GM21447 (cell line): Measurements from ENCODE around the gene PPP2R5E.
A peak's percentile ranks its signal among the peaks of the same experiment; 100 is the strongest.

Experiments used
- ATAC-seq: cut with Tn5 transposase; IDR thresholded peaks from one replicate; pipeline ENCODE4 v1.9.1; 2021; ENCODE audit not compliant: unreplicated experiment

The PPP2R5E gene

DNA sequence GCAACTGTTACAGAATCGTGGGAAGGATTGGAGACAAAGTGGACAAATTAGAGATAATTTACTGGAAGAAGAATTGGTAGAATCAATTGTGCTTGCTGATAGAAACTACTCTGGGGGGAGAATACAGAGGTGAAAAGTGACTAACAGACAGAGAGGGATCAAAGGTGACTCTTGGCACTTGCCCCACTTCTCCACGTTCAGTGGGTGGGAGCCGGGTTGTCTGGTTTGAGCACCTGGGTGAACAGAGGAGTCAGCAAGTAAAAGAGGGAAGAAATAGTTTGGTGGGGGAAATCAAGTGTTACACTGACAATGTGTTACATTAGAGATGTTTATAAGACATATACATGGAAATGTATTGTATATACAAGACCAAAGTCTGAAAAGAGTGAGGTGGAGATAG lies 69.1 kb downstream of the PPP2R5E start:
- no peak for ATAC-seq

GRCh38 chr14:63472986-63473788 lies 70.0 kb downstream of the PPP2R5E start:
- ATAC-seq, result no peak

- ATAC-seq, result peak; percentile 87
These were observed 72.0 kb downstream of the PPP2R5E start for GRCh38 chr14:63470962-63471793.

GRCh38 chr14:63468294-63468693 lies 74.9 kb downstream of the PPP2R5E start:
- no peak for ATAC-seq

DNA sequence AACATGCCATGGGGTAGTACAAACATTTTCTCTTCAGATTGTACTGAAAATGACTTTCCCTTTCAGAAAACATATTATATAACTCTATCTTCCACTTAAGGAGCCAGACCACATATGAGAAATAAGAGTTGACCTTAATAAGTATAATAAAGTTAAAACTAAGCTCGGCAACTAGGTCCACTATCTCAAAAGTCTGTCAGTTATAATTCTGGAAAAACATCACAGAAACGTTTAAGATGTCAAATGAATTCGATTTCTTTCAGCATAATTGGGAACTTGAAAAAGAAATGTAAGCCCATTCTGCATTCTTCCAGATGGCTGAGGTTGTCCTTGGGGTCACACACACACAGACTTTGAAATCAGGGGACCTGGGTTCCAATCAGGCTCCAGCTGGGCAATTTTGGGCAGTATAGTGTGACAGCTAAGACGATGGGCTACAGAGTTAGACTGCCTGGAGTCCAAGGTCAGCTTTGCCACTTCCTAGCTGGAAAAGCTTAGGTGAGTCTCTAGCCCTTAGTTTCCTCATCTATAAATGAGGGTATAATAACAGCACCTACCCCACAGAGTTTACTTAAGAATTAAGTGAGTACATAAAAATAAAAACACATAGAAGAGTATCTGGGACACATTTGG lies 75.6 kb downstream of the PPP2R5E start:
- ATAC-seq, result no peak

- ATAC-seq, result no peak
These were observed 77.8 kb downstream of the PPP2R5E start for GRCh38 chr14:63465347-63465746.

DNA sequence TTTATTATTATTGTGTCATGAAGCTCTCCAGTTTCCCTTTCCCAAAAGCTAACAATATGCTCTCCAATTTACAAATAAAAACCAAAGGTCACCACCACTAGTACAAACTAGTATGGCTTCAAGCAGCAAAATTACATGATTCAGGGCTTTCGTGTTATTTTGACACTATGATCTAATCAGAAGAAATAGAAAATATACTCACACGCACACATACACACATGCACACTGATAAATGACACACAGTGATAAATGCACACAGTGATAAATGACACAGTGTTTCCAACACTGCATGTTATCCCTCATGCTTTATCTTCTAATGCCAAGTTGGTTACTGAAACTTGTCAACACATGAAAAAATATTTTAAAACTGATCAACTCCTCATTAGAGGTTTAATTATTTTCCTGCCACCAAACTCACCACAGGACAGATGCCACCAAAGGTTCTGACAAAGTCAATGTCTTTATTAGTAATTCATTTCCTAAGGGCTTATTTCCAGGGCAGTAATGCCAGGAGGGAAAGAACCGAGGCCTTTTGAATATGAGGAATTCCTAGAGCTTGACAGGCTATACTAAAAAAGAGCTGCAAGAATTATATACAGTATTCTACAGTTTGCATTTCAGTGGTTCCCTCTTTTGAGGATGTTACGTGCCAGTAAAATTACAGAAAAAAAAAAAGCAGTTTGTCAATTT lies 82.4 kb downstream of the PPP2R5E start:
- no peak for ATAC-seq

DNA sequence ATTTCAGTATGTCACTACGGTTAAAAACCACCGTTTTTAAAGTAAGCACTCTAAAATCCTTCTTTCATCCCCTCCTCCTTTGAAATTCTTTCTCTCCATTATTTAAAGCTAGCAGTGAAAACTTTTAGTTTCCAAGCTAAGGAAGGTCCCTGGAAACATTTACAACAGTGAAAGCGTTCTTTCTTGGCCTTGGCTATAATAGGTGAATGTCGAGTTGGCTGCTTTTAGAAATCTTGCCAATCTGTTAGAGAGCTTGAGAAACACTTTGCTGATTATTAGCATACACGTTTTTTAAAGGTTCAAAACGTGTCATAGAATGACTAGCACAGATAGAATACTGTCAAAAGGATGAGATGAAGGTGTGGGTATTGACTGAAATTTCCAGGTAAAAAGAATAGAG lies 83.4 kb downstream of the PPP2R5E start:
- ATAC-seq, result no peak

- no peak for ATAC-seq
These were observed 85.7 kb downstream of the PPP2R5E start for GRCh38 chr14:63457498-63457897.

GRCh38 chr14:63454863-63455622 lies 88.1 kb downstream of the PPP2R5E start:
- ATAC-seq, result peak; percentile 68

- ATAC-seq, result no peak
These were observed 88.7 kb downstream of the PPP2R5E start for GRCh38 chr14:63454436-63454835.

DNA sequence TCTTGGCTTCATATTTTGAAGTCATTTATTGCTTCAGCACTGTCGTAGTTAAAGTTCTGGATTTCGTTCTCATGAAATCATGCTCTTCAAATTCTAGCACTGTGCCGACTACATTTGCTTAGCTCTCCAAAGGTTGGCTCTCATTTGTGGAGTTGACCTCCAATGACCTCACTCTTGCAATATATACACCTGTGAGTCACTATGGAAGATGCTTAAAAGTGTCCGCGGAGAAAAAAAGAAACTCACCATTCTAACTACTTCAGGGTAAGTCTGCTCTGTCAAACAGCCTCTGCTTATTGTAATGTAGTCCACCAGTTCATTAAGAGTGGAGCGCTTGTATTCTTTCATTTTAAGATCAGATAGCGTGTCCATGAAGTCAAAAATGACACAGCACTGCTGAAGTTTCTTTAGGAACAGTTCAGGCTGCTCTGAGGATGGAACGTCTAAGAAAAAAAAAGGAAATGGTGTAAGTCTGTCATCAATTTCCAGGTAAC lies 89.7 kb downstream of the PPP2R5E start:
- no peak for ATAC-seq

- no peak for ATAC-seq
These were observed 90.4 kb downstream of the PPP2R5E start for GRCh38 chr14:63452796-63453195.

DNA sequence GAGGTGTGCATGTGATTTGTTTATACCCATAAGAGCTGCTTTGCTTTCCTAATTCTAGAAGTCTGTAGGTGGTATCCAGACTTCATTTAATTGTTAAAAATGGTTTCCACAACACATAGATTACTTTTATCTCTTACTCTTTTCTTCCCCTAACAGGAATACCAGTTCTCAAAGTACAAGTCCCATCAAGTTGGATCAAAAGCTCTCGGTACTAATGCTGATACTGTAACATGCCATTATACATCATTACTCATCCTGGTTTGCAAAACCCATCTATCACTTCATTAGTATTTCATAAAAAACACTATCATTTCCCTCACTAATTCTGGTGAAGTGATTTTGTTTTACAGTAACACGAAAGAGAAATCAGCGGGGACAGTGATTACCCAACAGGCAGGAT lies 94.3 kb downstream of the PPP2R5E start:
- ATAC-seq, result no peak

- ATAC-seq, result no peak
These were observed 98.6 kb downstream of the PPP2R5E start for GRCh38 chr14:63444588-63444987.

DNA sequence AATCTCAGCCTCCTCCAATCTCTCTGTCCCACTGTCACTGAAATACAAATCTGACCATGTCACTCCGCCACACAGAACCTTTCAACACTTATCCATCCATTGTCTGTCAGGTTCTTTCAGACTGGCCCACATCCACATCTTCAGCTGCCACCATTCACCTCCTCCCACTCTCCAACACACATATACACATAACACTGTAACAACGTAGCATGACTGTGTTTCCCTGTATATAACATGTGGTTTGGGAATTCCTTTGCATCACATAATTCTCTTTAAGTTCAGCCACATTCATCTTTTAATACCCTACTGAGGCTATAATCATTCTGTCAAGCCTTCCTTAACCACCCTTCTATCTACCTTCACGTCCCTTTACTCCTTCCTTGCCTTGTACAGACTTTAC lies 99.2 kb downstream of the PPP2R5E start:
- no peak for ATAC-seq

- no peak for ATAC-seq
These were observed 99.8 kb downstream of the PPP2R5E start for GRCh38 chr14:63443361-63443760.

- no peak for ATAC-seq
These were observed 105.0 kb downstream of the PPP2R5E start for GRCh38 chr14:63438065-63438757.

GRCh38 chr14:63436286-63437098 lies 106.7 kb downstream of the PPP2R5E start:
- no peak for ATAC-seq
